CD4-positive, alpha-beta T cell treated with Interleukin-4 for 4 hours (primary cell): ENCODE measurements around the gene RNF220.

Source experiments
- DNase-seq: peaks from one replicate; pipeline ENCODE4 v3.0.0-alpha.2; 2020

Gene RNF220

DNA sequence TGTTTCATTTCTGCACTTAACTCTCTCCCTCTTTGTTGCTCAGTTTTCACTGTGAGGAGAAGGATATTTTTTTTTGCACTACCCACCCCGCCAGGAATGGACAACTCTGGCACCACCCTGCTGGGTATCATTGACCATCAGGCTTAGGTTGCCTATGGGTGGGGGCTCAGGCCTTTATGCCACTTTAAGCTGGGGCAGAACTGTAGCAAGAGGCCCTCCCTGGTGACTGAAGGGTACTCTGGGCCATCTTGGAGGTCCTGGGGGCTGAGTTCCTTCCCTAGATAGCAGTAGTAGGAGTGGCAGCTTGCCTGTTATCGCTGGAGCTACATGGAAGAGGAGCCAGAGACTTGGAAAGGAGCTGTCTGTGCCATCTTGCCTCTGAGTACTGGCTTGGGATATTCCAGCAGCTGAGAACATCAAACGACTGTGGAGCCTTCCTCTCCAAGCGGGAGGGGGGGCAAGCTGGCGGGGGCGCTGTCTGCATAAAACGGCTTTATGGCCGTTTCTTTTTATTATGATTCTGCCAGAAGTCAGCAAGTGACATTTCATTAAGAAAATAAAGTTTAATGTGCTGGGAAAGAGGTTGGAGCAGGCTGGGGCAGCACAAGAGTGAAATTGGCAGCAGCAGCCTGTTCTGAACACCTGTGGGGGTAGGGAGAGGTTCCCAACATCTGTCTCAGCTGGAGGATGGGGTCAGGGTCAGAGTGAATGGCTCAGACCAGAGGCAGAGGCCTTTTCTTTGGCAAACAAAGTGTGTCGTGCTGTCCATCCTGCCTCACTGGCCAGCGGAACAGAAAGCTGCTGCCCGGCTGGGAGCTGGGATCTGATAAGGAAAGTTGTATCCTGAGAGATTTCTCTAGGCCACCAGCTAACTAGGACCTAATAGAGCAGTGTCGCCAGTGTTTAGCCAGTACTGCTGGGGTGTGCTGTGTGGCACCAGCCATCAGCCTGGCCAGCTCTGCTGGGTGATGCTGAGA lies 236.4 kb downstream of the RNF220 start:
- DNase-seq: no peak

- DNase-seq: no peak
Observed at GRCh38 chr1:44642255-44642654, 237.2 kb downstream of the RNF220 start.

DNA sequence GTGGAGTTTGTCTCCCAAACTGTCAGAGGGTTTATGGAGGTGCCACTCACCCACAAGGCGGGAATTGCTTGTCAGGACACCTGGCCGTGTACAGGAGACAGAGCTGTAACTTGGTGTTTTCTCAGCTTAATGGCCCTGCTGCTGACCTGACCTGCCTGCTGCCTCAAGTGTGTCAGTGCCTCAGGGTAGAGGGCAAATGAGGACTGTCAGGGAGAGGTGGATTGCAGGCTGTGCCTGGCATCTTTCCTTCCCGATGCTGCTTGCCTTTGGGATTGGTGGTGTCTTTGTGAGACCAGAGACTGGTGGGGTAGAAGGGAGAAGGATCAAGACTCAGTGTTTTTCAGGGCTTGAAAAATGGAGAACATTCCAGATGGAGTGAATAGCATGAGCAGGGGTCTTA lies 237.9 kb downstream of the RNF220 start:
- no peak for DNase-seq

DNA sequence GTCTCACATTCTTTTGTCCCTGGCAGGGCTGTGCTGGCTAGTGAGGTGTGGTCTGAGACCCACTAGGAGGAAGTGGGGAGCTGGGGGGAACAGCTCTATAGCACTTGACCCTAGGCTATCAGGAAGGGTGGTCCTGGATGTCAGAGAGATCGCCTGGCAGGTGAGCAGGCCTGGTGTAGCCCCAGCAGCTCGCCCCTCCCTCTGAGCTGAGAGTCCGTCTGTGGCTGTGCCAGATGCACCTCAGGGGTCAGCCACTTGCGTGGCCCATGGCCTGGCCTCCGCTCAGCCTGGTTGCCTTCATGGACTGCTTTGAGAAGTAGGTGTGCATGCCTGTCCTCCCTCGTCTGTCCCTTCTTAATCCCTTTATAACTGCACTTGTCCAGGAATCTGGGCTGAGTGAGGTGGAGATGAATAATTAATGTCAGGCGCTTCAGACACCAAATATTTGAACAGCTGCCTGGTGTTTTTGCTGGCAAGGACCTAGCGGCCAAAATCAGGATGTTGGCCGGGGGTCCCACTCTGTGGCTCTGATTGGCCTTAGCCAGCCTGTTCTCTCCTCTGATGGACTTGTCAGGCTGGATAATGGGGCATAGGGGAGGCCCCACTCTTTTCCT lies 238.8 kb downstream of the RNF220 start:
- DNase-seq: no peak

GRCh38 chr1:44644806-44645205 lies 239.8 kb downstream of the RNF220 start:
- DNase-seq: no peak

GRCh38 chr1:44645476-44646244 lies 240.6 kb downstream of the RNF220 start:
- DNase-seq: no peak

- no peak for DNase-seq
Observed at GRCh38 chr1:44646261-44647110, 241.4 kb downstream of the RNF220 start.

GRCh38 chr1:44647896-44648295 lies 242.8 kb downstream of the RNF220 start:
- no peak for DNase-seq

GRCh38 chr1:44648529-44649250 lies 243.6 kb downstream of the RNF220 start:
- no peak for DNase-seq

DNA sequence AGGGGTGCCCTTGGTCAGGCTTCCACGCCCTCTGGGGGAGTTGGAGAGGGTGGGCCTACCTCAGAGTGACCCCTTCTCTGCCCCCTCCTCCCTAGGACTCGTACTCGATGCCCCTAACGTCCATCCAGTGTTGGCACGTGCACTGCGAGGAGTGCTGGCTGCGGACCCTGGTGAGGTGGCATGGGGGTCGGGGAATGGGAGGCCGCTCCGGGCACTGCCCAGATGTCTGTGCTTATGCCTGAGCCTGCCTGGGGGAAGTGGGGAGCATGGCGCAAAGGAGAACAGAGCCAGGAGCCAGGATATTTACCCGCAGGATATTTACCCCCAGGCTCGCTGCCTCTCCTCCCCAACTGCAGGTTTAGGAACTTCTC lies 244.7 kb downstream of the RNF220 start:
- no peak for DNase-seq

- DNase-seq: no peak
Observed at GRCh38 chr1:44650159-44650831, 245.2 kb downstream of the RNF220 start.

DNA sequence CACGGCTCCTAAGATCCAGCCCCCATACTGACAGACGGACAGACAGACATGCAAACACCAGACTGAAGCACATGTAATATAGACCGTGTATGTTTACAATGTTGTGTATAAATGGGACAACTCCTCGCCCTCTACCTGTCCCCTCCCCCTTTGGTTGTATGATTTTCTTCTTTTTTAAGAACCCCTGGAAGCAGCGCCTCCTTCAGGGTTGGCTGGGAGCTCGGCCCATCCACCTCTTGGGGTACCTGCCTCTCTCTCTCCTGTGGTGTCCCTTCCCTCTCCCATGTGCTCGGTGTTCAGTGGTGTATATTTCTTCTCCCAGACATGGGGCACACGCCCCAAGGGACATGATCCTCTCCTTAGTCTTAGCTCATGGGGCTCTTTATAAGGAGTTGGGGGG lies 246.0 kb downstream of the RNF220 start:
- DNase-seq: no peak

DNA sequence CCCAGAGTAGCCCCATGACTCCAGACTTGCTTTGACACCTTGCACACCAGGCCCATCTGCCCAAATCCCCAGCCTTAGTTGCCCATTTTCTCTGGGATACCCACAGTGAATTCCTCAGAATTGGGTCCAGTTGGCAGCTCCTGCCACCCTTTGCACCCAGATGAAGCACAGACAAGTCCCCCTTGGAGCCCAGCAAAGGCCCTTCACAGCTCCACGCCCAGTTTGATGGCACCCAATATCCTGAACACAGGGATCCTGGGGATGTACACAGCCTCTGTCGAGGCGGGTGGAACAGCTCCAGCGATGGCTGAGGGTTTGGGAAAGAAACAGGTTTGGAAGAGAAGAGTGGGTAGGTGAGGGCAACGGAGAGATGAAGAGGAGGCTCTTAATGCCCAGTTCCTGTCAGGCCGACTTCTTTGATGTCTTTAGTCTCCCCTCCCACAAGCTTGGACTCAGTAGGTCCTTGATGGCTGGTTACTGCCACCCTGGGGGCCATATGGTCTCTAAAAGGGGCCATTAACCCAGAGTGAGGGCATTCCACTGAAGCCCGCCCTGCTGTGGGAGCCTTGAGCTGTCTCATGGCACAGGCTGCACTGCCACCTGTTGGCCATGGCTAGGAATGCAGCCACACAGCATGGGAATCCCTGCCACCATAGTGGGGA lies 247.5 kb downstream of the RNF220 start:
- peak; percentile 79 for DNase-seq

- no peak for DNase-seq
Observed at GRCh38 chr1:44653107-44653964, 248.3 kb downstream of the RNF220 start.

- DNase-seq: no peak
Observed at GRCh38 chr1:44654621-44655187, 249.6 kb downstream of the RNF220 start.

- no peak for DNase-seq
Observed at GRCh38 chr1:44655609-44656008, 250.6 kb downstream of the RNF220 start.

GRCh38 chr1:44659566-44659965 lies 254.5 kb downstream of the RNF220 start:
- DNase-seq: no peak

DNA sequence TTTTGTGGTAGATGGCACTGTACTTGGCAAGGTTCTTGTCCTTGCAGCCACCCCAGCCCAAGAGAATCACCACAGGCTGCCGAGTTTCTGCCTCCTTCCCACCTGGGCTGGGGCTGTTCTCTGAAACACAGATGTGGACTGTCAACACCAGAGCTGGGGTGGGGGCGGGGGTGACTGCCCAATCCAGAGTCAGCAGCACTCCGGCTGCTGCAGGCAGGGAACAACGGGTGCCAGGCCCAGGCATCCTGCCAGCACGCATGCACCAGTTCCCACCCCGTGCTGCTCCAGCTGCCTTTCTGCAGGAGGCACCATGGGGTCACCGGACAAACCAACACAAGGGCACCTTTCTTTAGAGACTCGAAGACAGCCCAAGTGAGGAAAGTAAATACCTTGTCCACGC lies 255.1 kb downstream of the RNF220 start:
- no peak for DNase-seq
